Daoy (cell line): ENCODE results near the gene SAMD8. TPM values are rescaled to one million over a fixed set of nuclear protein-coding genes. Genes with fewer than 3 reads are reported as not detected.
A peak's percentile ranks its signal among the peaks of the same experiment; 100 is the strongest.
"Not testable (repeated sequence)": the region's sequence is repeated elsewhere in the genome, so short reads cannot be mapped to it uniquely, and the experiment has no call there.

Source experiments
- DNase-seq: peaks from one replicate; pipeline ENCODE4 v3.0.0-alpha.2; 2015; ENCODE audit warnings: low read depth
- total RNA-seq: library from RNA; depleted of rRNA; stranded (reverse); fragments of >200 nt; shearing (Covaris generic); gene quantifications from 2 replicates; pipeline ENCODE4 v1.2.3, GENCODE V29; 2014; rRNA removed

The SAMD8 gene
- total RNA-seq, 1 experiment from 2014 or later: 8.7 TPM

DNA sequence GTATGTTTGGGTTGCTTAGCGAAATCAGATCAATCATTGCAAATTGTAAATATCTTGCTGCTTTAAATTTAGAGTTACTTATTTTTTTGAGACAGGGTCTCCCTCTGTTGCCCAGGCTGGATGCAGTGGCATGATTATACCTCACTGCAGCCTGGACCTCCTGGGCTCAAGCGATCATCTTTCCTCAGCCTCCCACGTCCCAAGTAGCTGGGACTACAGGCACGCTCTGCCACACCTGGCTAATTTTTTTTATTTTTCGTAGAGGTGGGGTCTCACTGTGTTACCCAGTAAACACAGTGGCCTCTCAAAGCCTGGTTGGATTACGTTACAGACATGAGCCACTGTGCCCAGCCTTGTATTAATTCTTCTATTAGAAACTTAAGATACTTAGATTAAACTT lies 100.9 kb downstream of the SAMD8 start:
- DNase-seq: no peak

DNA sequence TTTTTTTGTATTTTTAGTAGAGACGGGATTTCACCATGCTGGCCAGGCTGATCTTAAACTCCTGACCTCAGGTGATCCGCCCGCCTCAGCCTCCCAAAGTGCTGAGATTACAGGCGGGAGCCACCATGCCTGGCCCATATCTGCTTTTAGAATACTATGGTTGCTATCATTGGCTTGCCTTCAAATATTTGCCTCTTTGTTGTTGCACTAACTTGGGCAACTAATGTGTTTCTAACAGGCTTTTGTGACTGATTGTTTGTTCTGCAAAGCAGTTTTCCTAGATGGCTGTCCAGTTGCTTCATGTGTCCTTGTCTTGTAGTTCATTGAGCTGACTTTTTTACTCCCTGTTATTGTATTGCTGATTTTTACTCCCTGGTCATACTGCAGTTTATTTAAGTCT lies 108.8 kb downstream of the SAMD8 start:
- no peak for DNase-seq

DNA sequence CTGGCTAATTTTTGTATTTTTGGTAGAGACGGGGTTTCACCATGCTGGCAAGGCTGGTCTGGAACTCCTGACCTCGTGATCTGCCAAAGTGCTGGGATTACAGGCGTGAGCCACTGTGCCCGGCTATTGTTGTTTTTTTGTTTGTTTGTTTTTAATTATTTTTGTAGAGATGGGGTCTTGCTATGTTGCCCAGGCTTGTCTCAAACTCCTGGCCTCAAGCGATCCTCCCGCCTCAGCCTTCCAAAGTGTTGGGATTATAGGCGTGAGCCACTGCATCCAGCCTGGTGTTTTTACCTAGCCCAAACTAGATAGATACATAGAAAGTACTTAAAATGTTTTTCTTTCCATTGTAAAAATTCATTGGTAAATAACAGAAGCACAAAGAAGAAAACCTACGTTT lies 110.0 kb downstream of the SAMD8 start:
- not testable (repeated sequence) for DNase-seq

DNA sequence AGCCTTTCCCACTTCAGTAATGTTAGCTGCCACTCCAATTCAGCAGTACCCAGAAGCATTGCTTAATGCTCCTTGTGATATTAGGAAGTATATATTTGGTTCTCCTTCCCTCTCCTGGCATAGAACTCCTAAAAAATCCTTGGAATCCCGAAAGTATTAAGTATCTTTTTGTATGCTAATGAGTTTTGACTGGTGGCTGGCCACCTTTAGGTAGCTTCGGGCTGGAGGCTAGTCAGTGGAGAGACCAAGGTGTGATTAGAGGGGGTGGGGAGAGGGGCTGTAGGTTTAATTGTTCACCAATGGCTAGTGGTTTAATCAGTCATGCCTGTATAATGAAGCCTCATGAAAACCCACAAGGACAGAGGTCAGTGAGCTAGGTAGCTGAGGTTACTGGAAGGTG lies 112.1 kb downstream of the SAMD8 start:
- DNase-seq: no peak

DNA sequence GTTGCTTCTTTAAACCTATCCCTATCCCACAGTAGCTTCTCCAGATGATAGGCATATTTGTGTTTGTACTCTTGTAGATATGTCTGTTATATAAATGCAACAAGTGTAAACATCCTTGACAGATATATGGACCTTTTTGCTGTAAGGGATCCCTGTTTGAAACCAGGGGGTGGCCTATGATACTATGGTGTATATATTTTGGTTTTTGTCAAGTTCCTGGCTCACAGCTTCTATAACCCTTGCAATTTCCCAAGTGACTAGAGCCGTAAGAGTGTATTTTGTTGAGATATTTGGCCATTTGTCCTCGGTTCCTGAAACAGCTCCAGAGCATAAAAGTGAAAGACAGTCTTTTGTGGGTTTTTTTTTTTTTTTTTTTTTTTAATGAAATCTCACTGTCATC lies 114.6 kb downstream of the SAMD8 start:
- no peak for DNase-seq

DNA sequence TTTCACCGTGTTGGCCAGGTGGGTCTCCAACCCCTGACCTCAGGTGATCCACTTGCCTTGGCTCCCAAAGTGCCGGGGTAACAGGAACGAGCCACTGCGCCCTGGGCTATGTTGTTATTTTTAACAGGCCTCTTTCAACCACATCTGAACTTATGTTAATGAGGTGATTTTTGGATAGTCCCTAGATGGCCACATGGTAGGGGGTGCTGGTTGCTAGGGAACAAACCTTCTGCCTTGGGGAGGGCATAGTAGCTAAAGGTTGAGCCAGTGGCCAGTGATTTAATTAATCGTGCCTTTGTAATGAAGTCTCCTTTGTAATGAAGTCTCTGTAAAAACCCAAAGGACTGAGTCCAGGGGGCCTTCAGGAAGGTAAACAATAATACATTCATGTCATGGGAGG lies 115.2 kb downstream of the SAMD8 start:
- DNase-seq: no peak

DNA sequence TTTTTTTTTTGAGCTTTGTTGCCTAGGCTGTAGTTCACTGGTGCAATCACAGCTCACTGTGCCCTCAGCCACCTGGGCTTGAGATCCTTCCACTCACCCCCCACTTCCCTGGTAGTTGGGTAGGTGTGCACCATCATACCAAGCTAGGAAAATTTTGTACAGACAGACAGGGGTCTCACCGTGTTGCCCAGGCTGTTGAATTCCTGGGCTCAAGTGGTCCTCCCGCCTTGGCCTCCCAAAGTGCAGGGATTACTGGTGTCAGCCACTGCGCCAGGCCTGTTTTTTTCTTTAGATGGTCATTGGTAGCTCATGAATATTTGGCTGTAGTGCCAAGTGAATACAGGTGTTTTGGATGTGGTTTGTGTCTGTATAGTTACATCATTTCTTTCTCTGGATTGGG lies 116.8 kb downstream of the SAMD8 start:
- no peak for DNase-seq

DNA sequence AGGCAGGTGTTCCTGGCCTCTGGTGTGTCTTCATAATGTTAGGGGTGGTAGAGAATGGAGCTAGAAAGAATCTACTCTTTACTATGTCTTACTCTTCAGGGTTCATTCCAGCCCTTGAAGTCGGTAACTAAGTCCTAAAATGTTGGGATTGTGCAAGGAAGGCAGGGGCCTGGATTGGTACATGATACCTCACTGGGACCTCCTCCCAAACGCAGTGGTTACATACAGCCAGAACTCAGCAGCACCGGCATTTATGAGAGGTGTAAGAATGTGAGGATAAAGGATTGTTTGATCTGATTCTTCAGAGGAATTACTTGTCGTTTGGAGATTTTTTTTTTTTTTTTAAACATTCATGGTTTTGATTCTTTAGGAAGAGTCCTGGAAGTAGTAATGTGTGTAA lies 117.4 kb downstream of the SAMD8 start:
- DNase-seq: no peak

DNA sequence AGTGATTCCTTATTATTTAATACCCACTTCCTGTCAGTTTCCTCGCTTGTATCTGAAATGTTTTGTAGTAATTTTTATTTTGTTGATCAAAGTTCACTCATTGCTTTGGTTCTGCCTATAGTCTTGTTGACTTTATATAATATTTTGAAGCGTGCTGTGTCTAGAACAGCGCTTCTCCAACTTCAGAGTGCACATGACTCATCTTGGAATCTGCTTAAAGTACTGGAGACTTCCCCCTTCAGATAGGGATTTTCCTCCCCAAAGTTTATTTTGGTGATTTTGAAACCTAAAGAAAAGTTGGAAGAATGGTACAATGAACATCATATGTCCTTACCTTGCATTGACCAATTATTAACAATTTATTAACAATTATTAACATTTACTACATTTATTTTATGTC lies 118.5 kb downstream of the SAMD8 start:
- DNase-seq: no peak

DNA sequence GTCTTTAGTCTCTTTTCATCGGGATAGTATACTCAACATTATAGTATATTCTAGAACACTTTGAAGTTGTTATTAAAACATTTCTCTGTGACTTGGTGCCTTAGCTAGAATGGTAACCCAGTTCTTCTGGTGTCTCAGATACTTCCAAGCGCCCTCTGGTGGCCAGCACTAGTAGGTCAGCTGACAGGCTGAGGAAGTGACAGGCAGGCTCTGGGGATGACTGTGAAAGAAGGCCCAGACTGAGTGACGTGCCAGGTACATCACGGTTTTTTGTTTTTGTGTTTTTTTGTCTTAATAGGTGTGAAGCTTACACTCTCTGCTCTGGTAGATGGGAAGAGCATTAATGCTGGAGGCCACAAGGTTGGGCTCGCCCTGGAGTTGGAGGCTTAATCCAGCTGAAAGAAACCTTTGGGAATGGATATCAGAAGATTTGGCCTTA lies 119.2 kb downstream of the SAMD8 start:
- peak; percentile 73 for DNase-seq

Other genes with a start within 250 kb of the SAMD8 start
- 175 and 177 TPM in 2 replicates for gene VDAC2, start 99.1 kb downstream of the SAMD8 start, total RNA-seq
- 7.3 and 10.8 TPM in 2 replicates for gene COMTD1, start 124.3 kb downstream of the SAMD8 start, total RNA-seq